Heart left ventricle (tissue), 16 donors: Measurements from ENCODE around the gene TAOK1. TPM values are rescaled to one million over a fixed set of nuclear protein-coding genes. Genes with fewer than 3 reads are reported as not detected.

Source experiments
- ATAC-seq, 4 donors: fragments of 200-7000 bp; cut with Tn5 transposase; one replicate each; pipeline ENCODE4 v1.9.1; 2020 to 2022; ENCODE audit warnings: moderate library complexity in 4 of 4, mild to moderate bottlenecking in 3 of 4, moderate number of reproducible peaks in 1 of 4
- DNase-seq, 5 donors: peaks; one replicate each; pipeline ENCODE4 v3.0.0-alpha.2; 2020
- H3K27ac ChIP-seq, 12 donors: fragments of 200-600 bp; sonication (generic) in 4 of 12; one replicate each; pipeline versions ENCODE4 v1.5.0 to v1.8.0; 2016 to 2022; ENCODE audit warnings: mild to moderate bottlenecking in 2 of 12
- H3K27me3 ChIP-seq, 9 donors: fragments of 200-600 bp; sonication (generic) in 2 of 9; one replicate each; pipeline versions ENCODE4 v1.5.1 to v1.8.0; 2016 to 2022; ENCODE audit warnings: mild to moderate bottlenecking in 3 of 9
- H3K36me3 ChIP-seq, 9 donors: fragments of 200-600 bp; sonication (generic) in 2 of 9; one replicate each; pipeline versions ENCODE4 v1.5.0 to v1.8.0; 2018 to 2022; ENCODE audit warnings: mild to moderate bottlenecking in 2 of 9
- H3K4me1 ChIP-seq, 12 donors: fragments of 200-600 bp; sonication (generic) in 4 of 12; one replicate each; pipeline versions ENCODE4 v1.5.0 to v1.8.0; 2016 to 2022; ENCODE audit warnings: mild to moderate bottlenecking in 3 of 12
- H3K4me3 ChIP-seq, 12 donors: fragments of 200-600 bp; sonication (generic) in 4 of 12; one replicate each; pipeline versions ENCODE4 v1.5.0 to v1.8.0; 2017 to 2022; ENCODE audit warnings: mild to moderate bottlenecking in 9 of 12, moderate library complexity in 4 of 12
- H3K9me3 ChIP-seq, 12 donors: fragments of 200-600 bp; sonication (generic) in 4 of 12; one replicate each; pipeline versions ENCODE4 v1.5.0 to v1.8.0; 2016 to 2022; ENCODE audit warnings: mild to moderate bottlenecking in 1 of 12
- POLR2A ChIP-seq, 2 donors: fragments of 450-650 bp; IDR thresholded peaks; one replicate each; pipeline ENCODE4 v1.6.1; 2017; ENCODE audit warnings: antibody characterized with exemption in 2 of 2, mild to moderate bottlenecking in 2 of 2, moderate library complexity in 2 of 2
- WGBS, 4 donors: extraction: QIAGEN DNeasy Blood & Tissue Kit in 2 of 4; methylation state at CpG; one replicate each; pipeline versions ENCODE4 v1.1.5 to v1.1.7; 2013 to 2018; 5-methylcytosine and 5-hydroxymethylcytosine counted together
- intact Hi-C, 10 donors: fragments of 100-400 bp; cut with DNase I; formaldehyde crosslinking; loops; one replicate each; pipeline versions ENCODE4 v1.11.1 to v1.14.2; 2022
- polyA plus RNA-seq, 2 donors: library from polyadenylated mRNA; stranded (reverse); fragments of 200-250 nt; gene quantifications; one replicate each; pipeline ENCODE4 v1.2.3, GENCODE V29; 2013
- total RNA-seq, 9 donors: library from RNA; depleted of rRNA in 2 of 9; stranded (reverse); fragments of >200 nt in 2 of 9; fragmentation: NEBNext Ultra II Directional in 3 of 9; extraction: Animal tissue kit (Norgen Biotek cat#: 25700) in 3 of 9; gene quantifications; one replicate each; pipeline versions ENCODE4 v1.1.0 to v1.2.4, GENCODE V29; 2016 to 2023
- TF ChIP-seq, protein P1 (sequence below), 12 donors: fragments of 200-600 bp; sonication (generic) in 4 of 12; IDR thresholded peaks; one replicate each; pipeline versions ENCODE4 v1.5.0 to v1.8.0; 2018 to 2022; ENCODE audit warnings: antibody characterized with exemption in 12 of 12, mild to moderate bottlenecking in 5 of 12
- donor health status: ischemic (EF 13 %, LVEDD 7.1; RV severe dilation, severe dysfunction).
- donor health status: healthy with polysubstance abuse.
- donor health status: DM: no; HTN: yes; CAD: no.
- donor health status: DM: no; HTN: no; CAD: no.
- donor health status: ischemic (EF 25% LVEDD 6.9; RV normal size, moderate dysfunction).
- donor health status: ischemic (EF 25% LVEDD 5.7; RV mildly dilated, moderate dysfunction).
- donor health status: healthy.
- donor health status: DM: yes; HTN: yes; CAD: no.
- donor health status: ischemic (EF 35%, LVEDD 5.7; RV mildly dilated, moderate dysfunction).
- donor health status: nonischemic (EF 11% LVEDD 7.7; RV severe dilation, severe dysfunction).
- donor health status: DM: yes; HTN: yes; CAD: no.
- donor health status: PGD.
- donor health status: ischemic (EF 29% LVEDD 5.4; RV normal size, mild dysfunction).
- donor health status: nonischemic (EF 23%, LVEDD 6.1; RV moderate dilation, normal function).

Gene TAOK1
- total and polyA plus RNA-seq, 11 donors, result 9.2 to 81.2 (median 59.0) TPM

DNA sequence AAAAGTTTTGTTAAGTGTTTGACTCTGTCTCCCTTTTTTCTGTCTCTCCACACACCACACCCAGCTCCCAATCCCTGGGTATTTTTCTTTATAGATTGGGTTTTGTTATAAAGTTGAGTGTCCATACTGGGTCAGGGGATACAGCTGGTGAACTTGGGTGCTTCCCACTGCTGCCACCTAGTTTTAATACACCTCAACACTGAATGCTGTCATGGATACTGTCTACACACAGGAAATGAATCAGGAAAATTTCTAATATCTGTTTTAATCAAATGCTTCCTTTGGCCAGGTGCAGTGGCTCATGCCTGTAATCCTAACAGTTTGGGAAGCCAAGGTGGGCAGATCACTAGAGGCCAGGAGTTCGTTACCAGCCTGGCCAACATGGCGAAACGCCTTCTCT is 5.3 kb upstream of the TAOK1 start:
- H3K9me3 ChIP-seq, result no peaks in the 10 kb centered on the region
- ATAC-seq, result no peak
- TF ChIP-seq, protein P1, sequence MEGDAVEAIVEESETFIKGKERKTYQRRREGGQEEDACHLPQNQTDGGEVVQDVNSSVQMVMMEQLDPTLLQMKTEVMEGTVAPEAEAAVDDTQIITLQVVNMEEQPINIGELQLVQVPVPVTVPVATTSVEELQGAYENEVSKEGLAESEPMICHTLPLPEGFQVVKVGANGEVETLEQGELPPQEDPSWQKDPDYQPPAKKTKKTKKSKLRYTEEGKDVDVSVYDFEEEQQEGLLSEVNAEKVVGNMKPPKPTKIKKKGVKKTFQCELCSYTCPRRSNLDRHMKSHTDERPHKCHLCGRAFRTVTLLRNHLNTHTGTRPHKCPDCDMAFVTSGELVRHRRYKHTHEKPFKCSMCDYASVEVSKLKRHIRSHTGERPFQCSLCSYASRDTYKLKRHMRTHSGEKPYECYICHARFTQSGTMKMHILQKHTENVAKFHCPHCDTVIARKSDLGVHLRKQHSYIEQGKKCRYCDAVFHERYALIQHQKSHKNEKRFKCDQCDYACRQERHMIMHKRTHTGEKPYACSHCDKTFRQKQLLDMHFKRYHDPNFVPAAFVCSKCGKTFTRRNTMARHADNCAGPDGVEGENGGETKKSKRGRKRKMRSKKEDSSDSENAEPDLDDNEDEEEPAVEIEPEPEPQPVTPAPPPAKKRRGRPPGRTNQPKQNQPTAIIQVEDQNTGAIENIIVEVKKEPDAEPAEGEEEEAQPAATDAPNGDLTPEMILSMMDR (IDR thresholded peaks at IDR 0.05), result no peak
- no peak for TF ChIP-seq POLR2A (IDR thresholded peaks at IDR 0.05)
- no peak overlapping the region for H3K27ac ChIP-seq
- no peaks in the 10 kb centered on the region for H3K27me3 ChIP-seq
- H3K36me3 ChIP-seq, result no peaks in the 10 kb centered on the region
- H3K4me3 ChIP-seq, result no peak overlapping the region
- WGBS, 4 donors, result 91 to 95% (median 95%) methylated on average over 3 of the region's 3 CpGs
- intact Hi-C loops, result loop anchor here in 3 of 10 donors (5.0 to 10.0 kb wide), 3 partner anchors 77 to 152 kb away; no protein-coding TSS in a partner anchor
- no peak for DNase-seq
- peaks cover 0 to 6% (median 0%) of the 10 kb centered on the region in 12 donors for H3K4me1 ChIP-seq

DNA sequence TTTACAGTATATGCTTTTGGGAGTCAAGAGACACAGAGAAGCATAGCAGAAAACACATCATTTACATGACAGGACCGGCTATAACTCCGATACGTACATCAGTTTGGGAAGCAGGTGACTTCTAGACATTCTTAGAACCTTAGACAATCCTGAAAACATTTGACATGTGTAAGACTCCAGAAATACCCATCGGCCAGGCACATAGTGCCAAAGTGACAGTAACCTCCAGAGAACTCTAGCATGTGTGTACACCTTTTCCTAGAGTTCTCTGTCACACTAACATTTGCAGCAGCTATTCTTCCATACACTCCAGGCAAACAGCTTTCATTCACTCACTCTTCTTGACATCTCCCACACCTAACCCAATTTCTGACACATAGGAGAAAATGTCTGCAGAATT is 3.4 kb upstream of the TAOK1 start:
- intact Hi-C loops, result loop anchor here in 3 of 10 donors (5.0 to 10.0 kb wide), 3 partner anchors 76 to 151 kb away; no protein-coding TSS in a partner anchor
- Histone ChIP-seq H3K4me3 (no peak overlapping the region), H3K27ac (no peak overlapping the region), H3K9me3 (no peaks in the 10 kb centered on the region), H3K27me3 (no peaks in the 10 kb centered on the region), H3K4me1 (peaks cover 0 to 11% (median 5%) of the 10 kb centered on the region in 12 donors), H3K36me3 (no peaks in the 10 kb centered on the region)
- TF ChIP-seq, protein P1 (IDR thresholded peaks at IDR 0.05), result no peak
- TF ChIP-seq POLR2A (IDR thresholded peaks at IDR 0.05), result no peak
- WGBS, 4 donors, result 55 to 62% (median 57%) methylated on average over 4 of the region's 4 CpGs
- ATAC-seq (no peak), DNase-seq (no peak)

DNA sequence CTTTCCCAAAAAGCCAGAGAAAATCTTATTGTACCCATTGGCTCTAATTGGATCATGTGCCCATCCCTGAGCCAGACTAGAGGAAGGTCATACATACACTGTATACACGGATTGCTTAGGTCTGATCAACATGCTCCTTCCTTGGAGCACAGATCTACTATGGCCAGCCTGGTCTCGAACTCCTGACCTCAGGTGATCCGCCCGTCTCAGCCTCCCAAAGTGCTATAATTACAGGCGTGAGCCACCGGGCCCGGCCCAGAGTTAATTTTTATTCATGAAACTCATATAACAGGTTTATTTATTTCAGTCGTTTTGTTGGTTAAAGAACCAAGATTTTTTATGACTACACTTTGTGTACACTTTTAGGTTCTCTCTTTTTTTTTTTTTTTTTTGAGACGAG is 1.2 kb upstream of the TAOK1 start:
- Histone ChIP-seq H3K27me3 (no peaks in the 10 kb centered on the region), H3K27ac (no peak overlapping the region), H3K4me3 (no peak overlapping the region), H3K9me3 (no peaks in the 10 kb centered on the region), H3K4me1 (peaks cover 5 to 33% (median 25%) of the 10 kb centered on the region in 12 donors), H3K36me3 (no peaks in the 10 kb centered on the region)
- ATAC-seq (no peak), DNase-seq (no peak)
- TF ChIP-seq, protein P1 (IDR thresholded peaks at IDR 0.05), result no peak
- no peak for TF ChIP-seq POLR2A (IDR thresholded peaks at IDR 0.05)
- intact Hi-C loops, result loop anchor here in 3 of 10 donors (5.0 to 10.0 kb wide), 3 partner anchors 73 to 148 kb away; no protein-coding TSS in a partner anchor
- WGBS, 4 donors, result 88 to 95% (median 91%) methylated on average over 9 of the region's 9 CpGs

DNA sequence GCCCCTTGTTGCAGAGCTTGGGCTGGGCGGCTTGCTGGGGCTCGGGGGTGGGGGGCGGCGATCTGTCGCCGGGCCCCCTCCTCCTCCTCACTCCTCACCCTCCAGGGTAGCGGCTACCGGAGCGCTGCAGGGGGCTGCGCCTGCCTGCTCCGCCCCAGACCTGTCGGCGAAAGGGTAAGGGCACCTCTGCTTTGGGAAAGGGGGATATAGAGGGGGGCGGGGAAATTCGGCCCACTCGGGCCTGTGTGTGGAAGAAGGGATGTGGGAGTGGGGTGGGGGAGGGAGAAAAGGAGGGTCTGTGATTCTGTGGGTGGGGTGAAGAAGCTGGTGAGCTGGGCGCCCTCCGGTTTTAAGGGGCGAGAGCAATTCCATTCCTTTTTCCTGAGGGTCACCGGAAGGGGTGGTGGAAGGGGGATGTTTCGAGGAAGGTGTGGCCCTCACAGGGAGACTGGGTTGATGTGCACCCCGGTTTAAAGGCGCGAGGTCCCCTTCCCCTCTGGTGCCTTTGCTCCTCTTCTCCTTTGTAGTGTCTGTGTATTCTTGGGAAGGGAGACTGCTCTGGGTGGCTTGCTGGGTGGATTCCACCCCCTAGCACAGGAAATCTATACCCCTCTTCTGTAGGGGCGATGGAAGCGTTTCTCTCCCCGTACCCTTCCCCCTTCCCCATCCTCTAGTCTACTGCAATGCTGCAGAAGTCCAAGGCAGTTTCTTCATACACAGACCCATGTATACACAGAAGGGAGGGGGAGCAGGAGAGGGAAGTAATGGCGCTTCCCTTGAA is 878 bp downstream of the TAOK1 start:
- WGBS, 4 donors, result 0 to 1% (median 1%) methylated on average over 15 to 27 of the region's 28 CpGs
- H3K27me3 ChIP-seq, result no peaks in the 10 kb centered on the region
- DNase-seq (peak in 3 of 5 donors; percentile 14 to 67 (median 17)), ATAC-seq (peak in 3 of 4 donors; percentile 7 to 41 (median 37))
- peaks cover 0 to 1% (median 0%) of the 10 kb centered on the region in 9 donors for H3K36me3 ChIP-seq
- H3K9me3 ChIP-seq, result no peaks in the 10 kb centered on the region
- intact Hi-C loops, result loop anchor here in 1 of 10 donors (10.0 kb wide), 1 partner anchor 74 kb away; no protein-coding TSS in a partner anchor
- TF ChIP-seq POLR2A (IDR thresholded peaks at IDR 0.05), result no peak
- TF ChIP-seq, protein P1 (IDR thresholded peaks at IDR 0.05), result no peak
- H3K27ac ChIP-seq, result peak overlapping the region; percentile 91 to 99 (median 98)
- peak overlapping the region; percentile 68 to 100 (median 94) for H3K4me3 ChIP-seq
- H3K4me1 ChIP-seq, result peaks cover 7 to 46% (median 30%) of the 10 kb centered on the region in 12 donors
